IPS DF 4.7 (cell line): ENCODE results near the gene VOPP1.

Experiments used
- DNase-seq: peaks from one replicate; pipeline ENCODE4 v3.0.0-alpha.2; 2013; ENCODE audit warnings: low spot score; ENCODE audit errors: extremely low read depth

Gene VOPP1

DNA sequence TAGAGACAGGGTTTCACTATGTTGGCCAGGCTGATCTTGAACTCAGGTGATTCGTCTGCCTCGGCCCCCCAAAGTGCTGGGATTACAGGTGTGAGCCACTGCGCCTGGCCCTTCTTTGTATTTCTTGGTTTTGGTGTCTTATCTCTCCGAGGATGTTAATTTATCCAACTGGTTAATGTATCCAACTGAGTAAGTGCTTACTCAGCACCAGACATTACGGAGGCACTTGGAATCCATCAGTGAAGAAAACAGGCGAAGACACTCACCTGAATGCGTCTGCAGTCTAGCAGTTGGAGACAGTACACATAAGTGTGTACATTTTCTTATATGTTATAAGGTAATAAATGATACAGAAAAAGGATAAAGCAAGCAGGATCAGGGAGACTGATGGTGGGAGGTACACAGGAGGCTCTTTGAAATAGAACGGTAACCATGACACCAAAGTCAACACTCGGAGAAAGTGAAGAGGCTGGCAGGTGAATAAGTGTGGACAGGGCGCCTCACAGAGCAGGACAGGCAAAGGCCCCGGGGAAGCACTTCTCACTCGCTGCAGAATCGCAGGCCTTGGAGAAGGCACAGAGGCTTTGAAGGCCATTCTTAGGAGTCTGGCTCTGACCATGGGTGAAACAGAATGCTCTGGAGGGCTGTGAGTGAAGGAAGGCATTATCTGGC lies 134.1 kb downstream of the VOPP1 start:
- DNase-seq, result no peak

DNA sequence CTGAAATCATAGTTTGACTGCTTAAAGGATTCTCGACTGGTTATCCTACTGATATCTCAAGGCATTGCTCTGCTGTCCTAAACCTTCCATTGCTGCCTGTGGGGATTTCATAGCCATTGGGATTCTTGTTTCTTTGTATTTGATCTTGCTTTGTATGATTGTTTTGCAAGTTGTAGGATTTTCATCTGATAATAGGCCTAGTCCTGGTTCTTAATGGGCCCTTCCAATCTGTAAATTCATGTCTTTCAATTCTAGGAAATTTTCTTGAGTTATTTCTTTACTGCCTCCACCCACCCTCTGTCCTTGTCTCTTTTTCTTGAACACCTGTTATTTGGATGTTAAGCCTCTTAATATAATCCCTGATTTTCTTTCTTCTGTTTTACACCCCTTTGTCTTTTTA lies 134.9 kb downstream of the VOPP1 start:
- no peak for DNase-seq

DNA sequence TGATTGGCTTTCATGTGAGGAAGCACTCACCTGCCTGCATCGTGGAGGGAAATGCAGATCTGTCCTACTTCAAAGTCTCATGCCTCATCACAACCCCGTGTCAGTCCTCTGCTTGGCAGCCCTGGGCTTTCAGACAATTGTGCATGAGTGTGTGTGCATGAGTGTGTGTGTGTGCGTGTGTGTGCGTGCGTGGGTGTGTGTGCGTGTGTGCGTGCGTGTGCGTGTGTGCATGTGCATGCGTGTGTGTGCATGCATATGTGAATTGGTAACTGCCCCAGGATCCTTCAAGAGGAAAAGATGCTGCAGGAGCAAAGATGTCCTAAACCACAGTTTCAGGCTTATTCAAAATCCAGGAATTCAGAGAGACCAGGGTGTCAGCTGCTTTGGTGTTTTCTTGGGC lies 135.8 kb downstream of the VOPP1 start:
- DNase-seq, result no peak

DNA sequence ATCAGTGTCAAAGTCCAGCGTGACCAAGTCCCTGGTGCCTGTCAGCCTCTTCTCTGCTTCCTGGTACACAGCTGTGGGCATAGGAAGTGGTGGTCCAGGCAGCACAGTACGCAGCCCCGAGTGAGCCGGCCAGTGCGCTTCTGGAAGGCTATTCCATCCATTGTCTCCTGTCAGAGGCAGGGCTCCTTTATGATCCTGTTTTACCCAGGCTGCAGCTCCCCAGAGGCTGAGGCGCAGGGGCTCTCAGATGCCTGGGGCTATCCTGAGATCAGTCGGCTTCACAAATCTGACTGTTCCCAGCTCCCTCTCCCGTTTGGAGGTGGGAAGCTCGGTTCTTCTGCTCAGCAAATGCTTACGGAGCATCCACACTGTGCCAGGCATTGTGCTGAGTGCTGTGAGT lies 136.8 kb downstream of the VOPP1 start:
- DNase-seq, result no peak

DNA sequence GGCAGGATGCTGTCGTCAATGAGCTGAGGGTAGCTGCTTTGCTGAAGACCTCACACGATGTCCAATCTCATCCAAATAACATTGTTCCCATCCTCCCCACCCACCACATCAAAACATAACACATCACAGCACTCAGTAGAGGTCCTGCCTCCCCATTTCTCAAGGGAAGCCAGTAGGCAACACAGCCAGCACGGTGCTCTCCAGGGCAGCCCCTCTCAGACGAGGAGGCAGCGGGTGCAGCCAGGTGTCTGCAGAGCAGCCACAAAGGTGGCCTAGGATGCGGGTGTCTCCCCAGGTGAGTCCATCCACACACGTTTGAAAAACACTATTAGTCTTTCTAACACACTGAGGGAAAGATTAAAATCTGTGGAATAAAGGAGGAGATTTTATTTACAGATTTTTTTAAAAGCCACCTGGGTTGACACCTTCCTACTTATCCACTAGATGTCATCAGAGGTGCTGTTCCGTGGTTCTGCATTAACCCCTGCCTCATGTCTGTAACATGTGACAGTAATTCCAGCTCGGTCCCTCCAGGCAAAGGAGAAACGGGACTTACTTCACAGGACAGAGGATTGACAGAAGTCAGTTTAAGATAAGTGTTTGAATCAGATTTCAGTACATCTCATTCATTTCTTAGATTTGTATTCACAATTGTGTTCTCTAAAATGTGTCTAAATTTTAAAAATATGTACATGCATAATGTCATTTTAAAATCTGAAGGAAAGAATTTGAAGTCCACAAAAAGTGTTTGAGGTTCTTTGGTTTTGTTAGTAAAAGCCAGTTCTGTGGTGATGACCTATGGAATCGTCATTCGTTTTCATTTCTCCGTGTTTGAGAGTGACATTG lies 139.1 kb downstream of the VOPP1 start:
- no peak for DNase-seq

DNA sequence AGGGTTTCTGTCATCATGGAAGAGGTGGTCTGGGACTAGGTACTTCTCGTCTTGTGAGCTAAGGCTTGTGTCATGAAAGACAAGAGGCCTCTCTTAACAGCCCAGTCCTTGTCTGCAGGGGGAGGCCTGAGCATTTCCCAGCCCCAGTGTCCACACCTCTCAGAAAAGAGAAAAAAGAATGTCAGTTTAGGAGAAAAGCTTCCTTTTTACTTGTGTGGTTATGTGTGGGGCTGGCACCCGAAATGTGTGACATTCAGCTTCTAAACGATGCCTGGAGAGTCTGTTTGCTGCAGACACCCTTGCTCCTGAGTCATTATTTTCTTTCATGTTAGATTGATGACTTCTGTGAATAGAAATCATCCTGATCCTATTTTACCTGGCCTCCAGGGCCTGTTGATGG lies 139.8 kb downstream of the VOPP1 start:
- no peak for DNase-seq

DNA sequence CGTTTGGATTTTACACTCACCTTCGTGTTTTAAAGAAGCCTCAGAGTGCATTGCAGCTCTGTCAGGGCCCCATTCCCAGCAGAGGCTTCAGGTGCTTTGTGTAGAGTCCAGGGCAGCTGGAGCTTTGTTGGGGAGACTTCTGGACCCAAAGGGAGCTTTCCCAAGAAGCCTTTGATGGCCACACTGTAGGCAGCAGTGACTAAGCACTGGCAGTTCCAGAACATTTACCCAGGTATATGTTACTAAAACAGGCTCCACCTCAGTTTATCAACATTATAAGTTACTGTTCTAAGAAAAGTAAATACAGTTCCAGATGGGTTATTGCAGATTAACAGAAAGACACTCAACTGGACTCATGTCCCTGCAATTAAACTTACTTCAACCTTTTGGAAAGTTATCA lies 140.4 kb downstream of the VOPP1 start:
- DNase-seq, result no peak

DNA sequence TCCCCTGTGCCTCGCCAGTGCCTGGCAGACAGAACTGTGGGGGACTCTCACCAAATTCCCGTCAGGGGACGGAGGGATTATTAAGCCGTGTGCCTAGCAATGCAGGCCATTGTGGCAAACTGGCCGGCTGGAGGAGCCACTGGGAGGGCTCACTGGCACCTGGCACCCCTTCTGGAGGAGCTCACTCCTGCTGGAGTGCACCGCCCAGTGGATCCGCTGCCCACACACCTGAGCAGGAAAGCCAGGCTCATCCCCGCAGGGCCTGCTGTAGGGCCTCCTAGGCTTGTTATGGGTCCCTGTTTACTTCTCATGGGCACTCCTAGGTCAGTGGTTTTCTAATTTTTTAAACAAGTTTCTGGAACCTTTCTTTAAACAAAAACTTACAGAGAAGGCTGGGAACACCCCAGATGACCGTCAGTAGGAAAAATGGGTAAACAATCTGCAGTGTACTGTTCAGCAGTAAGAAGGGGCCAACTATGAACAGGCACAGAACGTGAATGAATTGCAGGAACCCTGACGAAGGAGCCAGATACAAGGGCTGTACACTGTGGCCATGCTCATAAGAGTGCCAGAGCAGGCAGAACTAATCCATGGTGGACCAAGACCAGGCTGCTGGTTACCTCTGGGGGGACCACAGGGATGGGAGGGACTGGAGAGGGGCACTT lies 142.3 kb downstream of the VOPP1 start:
- DNase-seq, result no peak

DNA sequence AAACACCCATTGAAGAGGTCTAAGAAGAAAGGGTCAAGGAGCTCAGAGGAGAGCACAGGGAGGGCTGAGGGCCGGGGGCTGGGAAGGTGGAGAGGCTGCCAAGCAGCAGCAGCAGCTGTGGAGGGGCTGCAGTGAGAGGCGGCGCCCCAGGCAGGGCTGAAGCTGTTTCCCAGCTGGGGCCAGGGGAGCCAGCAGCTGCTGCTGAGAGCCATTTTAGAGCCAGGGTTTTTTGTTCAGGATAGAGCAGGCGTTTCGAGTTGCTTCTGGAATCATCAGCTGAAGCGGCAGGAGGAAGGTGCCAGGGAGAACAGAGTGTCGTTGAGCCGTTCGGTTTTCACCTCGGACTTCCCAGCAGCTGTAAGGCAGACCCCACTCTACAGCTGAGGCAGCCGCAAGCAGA lies 144.5 kb downstream of the VOPP1 start:
- DNase-seq, result no peak

DNA sequence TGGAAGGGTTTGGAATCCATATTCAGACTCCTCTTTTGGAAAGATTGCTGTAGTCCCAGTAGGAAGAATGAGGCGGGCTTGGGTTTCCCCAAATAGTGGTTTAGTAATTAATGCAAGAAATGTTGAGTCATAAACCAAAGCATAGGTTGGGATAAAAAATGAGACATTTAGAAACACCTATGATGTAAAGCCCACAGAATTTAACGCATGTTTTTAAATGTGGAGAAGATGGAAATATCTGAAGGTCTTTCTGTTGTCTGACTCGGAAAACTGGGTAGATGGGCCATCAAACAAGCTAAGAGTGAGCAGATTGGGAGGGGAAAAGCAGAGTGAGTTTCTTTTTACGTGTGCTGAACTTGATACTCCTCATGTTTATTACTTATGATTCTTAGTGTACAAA lies 145.0 kb downstream of the VOPP1 start:
- DNase-seq, result no peak

DNA sequence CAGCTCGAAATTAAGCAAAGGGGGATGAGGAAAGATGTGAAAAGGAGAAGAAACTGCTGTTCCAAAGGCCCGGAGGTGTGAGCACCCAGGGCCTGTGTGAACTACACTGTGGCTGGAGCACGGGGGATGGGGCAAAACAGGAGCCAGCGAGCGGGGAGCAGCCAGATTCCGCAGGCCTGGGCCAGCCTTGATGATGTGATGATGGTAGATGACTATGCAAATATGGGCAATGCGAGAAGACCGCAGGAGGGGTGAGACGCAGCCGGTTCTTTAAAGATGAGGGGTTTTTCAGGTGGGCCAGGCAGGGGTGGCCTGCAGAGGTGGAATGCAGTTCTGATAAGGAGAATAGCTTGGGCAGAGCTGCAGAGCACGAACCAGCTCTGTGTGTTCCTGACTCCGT lies 145.6 kb downstream of the VOPP1 start:
- no peak for DNase-seq

DNA sequence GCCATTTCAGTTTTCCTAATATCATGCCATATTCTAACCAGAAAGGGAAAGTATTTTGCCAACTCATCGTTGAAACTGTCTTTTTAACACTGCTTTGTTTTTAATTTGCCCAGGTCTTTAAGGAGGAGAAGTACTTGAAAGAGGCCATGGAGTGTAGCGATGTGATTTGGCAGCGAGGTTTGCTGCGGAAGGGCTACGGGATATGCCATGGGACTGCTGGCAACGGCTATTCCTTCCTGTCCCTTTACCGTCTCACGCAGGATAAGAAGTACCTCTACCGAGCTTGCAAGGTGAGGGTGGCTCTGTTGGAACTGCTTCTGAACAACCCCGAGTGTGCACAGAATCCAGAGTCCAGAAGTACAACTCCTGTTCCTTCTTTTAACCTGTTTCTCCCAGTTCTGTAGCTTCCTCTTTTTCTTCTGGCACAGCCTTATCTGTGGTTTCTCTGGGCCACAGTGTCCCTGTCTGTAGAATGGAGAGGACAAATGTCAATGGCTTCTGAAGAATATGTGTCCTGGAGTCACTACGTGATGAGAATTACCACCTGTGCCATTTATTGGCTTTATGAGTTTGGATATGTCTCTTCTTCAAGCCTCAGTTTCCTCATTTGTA lies 147.1 kb downstream of the VOPP1 start:
- no peak for DNase-seq

DNA sequence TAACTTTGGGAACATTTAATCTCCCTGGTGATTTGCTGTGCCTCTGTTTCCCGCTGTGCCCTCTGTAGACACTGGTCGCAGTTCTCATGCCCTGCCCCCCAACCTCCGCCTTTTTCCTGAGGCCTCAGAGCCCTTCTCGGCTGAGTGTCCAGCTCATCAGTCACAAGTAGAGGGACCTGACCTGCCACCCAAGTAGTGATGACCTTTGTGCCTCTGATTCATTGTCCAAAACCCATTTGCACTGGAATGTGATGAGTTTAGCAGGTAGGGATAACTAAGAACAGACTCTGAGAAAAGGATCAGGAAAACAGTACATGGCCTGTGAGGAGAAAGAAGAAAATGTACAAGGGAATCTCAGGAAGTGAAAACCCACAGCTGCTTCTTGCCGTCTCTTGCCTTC lies 148.4 kb downstream of the VOPP1 start:
- no peak for DNase-seq

DNA sequence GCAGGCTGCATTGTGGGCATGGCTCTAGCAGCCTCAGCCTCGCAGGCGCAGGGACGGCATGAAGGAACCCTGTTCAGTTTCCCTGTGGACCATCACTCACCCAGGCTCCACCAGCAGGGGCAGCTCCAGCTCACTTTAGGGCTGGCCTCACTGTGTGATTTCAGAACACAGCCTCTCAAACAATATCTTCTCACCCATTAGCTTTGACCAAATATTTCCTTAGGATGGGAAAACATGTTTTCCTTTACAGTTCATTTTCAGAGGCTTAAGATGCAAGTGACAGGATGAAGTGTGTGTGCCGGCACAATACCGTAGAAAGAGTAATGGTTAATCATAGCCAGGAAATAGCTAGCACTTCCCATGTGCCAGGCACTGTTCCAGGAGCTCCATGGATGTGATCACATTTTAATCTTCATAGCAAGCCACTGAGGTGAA lies 149.0 kb downstream of the VOPP1 start:
- DNase-seq, result no peak
